ENCODE data around the gene CTNNBL1.

Gene CTNNBL1

DNA sequence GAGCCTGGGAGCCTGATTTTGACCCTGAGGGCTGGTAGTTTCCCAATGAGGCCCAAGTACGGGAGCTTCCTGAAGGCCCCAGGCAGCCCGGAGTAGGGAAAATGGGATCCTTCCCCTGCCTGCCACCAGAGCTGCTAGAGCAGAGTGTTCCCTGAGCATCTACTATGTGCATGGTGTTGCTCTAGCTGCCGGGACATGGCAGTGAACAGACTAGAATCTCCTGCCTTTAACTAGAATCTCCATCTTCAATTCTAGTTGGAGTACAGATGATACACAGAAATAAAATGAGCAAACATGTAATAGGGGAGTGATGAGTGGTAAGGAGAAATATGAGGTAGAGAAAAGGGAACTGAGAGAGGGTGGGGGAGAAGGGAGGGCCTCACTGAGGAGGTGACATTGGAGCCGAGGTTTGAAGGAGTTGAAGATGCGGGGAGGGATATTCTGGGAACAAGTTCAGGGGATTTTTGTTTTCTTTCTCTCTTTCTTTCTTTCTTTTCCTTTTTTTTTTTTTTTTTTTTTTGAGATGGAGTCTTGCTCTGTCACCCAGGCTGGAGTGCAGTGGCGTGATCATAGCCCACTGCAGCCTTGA, 227.6 kb downstream of the CTNNBL1 start:
- no peak for DNase-seq

Data from NCI-H510A treated with DMSO at 0.1 percent for 48 hours (cell line).